ENCODE measurements around the gene KCNQ1.

Gene KCNQ1

GRCh38 chr11:2590131-2590964 lies 145.5 kb downstream of the KCNQ1 start:
- no peak overlapping the region for H3K4me3 ChIP-seq (ENCODE audit: severe bottlenecking)
- no peak overlapping the region for H3K27ac ChIP-seq (ENCODE audit: poor library complexity, severe bottlenecking)
- DNase-seq (ENCODE audit: low spot score), result no peak
- no peak for ATAC-seq (ENCODE audit: low read depth)
- H3K4me1 ChIP-seq (ENCODE audit: insufficient read depth, poor library complexity, severe bottlenecking), result no peaks in the 10 kb centered on the region
- no peaks in the 10 kb centered on the region for H3K36me3 ChIP-seq (ENCODE audit: low read depth)
- H3K9me3 ChIP-seq (ENCODE audit: severe bottlenecking), result no peaks in the 10 kb centered on the region
- no peak for TF ChIP-seq CTCF (IDR thresholded peaks at IDR 0.05; ENCODE audit: poor library complexity, severe bottlenecking)
- peaks cover 17% of the 10 kb centered on the region for H3K27me3 ChIP-seq (ENCODE audit: insufficient read depth, poor library complexity, severe bottlenecking)

- peak; percentile 47 for DNase-seq (ENCODE audit: low spot score)
- H3K4me1 ChIP-seq (ENCODE audit: insufficient read depth, poor library complexity, severe bottlenecking), result no peaks in the 10 kb centered on the region
- peaks cover 20% of the 10 kb centered on the region for H3K27me3 ChIP-seq (ENCODE audit: insufficient read depth, poor library complexity, severe bottlenecking)
- ATAC-seq (ENCODE audit: low read depth), result no peak
- no peaks in the 10 kb centered on the region for H3K9me3 ChIP-seq (ENCODE audit: severe bottlenecking)
- H3K36me3 ChIP-seq (ENCODE audit: low read depth), result no peaks in the 10 kb centered on the region
- no peak for TF ChIP-seq CTCF (IDR thresholded peaks at IDR 0.05; ENCODE audit: poor library complexity, severe bottlenecking)
- no peak overlapping the region for H3K27ac ChIP-seq (ENCODE audit: poor library complexity, severe bottlenecking)
- no peak overlapping the region for H3K4me3 ChIP-seq (ENCODE audit: severe bottlenecking)
Measured at GRCh38 chr11:2590965-2591754, 146.4 kb downstream of the KCNQ1 start.

GRCh38 chr11:2591805-2592204 lies 147.0 kb downstream of the KCNQ1 start:
- no peak for DNase-seq (ENCODE audit: low spot score)

GRCh38 chr11:2592559-2593392 lies 148.0 kb downstream of the KCNQ1 start:
- Histone ChIP-seq H3K9me3 (ENCODE audit: severe bottlenecking) (peaks cover 4% of the 10 kb centered on the region), H3K27ac (ENCODE audit: poor library complexity, severe bottlenecking) (no peak overlapping the region), H3K4me3 (ENCODE audit: severe bottlenecking) (no peak overlapping the region), H3K36me3 (ENCODE audit: low read depth) (no peaks in the 10 kb centered on the region), H3K27me3 (ENCODE audit: insufficient read depth, poor library complexity, severe bottlenecking) (peaks cover 26% of the 10 kb centered on the region), H3K4me1 (ENCODE audit: insufficient read depth, poor library complexity, severe bottlenecking) (no peaks in the 10 kb centered on the region)
- DNase-seq (ENCODE audit: low spot score) (no peak), ATAC-seq (ENCODE audit: low read depth) (no peak)
- TF ChIP-seq CTCF (IDR thresholded peaks at IDR 0.05; ENCODE audit: poor library complexity, severe bottlenecking), result no peak

More at GRCh38 chr11:2591805-2592204, 147.0 kb downstream of the KCNQ1 start:
- Histone ChIP-seq H3K27ac (ENCODE audit: poor library complexity, severe bottlenecking) (no peak overlapping the region), H3K9me3 (ENCODE audit: severe bottlenecking) (no peaks in the 10 kb centered on the region), H3K4me1 (ENCODE audit: insufficient read depth, poor library complexity, severe bottlenecking) (no peaks in the 10 kb centered on the region), H3K4me3 (ENCODE audit: severe bottlenecking) (no peak overlapping the region), H3K36me3 (ENCODE audit: low read depth) (no peaks in the 10 kb centered on the region), H3K27me3 (ENCODE audit: insufficient read depth, poor library complexity, severe bottlenecking) (peaks cover 20% of the 10 kb centered on the region)
- no peak for ATAC-seq (ENCODE audit: low read depth)
- TF ChIP-seq CTCF (IDR thresholded peaks at IDR 0.05; ENCODE audit: poor library complexity, severe bottlenecking), result no peak
